OCI-LY1 (cell line): ENCODE results near the gene TMEM37.

Experiments used
- EZH2 ChIP-seq: fragments of 200-600 bp; sonication (generic), shearing (Covaris generic); IDR thresholded peaks from 2 replicates; pipeline ENCODE4 v1.8.0; 2017; ENCODE audit warnings: borderline replicate concordance, mixed run types, mild to moderate bottlenecking, antibody characterized with exemption, low read length, moderate library complexity, mixed read lengths
- TF ChIP-seq, protein P1 (sequence below): fragments of 200-600 bp; sonication (generic), shearing (Covaris generic); IDR thresholded peaks from 2 replicates; pipeline ENCODE4 v1.5.1; 2017; ENCODE audit warnings: mild to moderate bottlenecking, antibody characterized with exemption, low read length, moderate library complexity, mixed read lengths

DNA sequence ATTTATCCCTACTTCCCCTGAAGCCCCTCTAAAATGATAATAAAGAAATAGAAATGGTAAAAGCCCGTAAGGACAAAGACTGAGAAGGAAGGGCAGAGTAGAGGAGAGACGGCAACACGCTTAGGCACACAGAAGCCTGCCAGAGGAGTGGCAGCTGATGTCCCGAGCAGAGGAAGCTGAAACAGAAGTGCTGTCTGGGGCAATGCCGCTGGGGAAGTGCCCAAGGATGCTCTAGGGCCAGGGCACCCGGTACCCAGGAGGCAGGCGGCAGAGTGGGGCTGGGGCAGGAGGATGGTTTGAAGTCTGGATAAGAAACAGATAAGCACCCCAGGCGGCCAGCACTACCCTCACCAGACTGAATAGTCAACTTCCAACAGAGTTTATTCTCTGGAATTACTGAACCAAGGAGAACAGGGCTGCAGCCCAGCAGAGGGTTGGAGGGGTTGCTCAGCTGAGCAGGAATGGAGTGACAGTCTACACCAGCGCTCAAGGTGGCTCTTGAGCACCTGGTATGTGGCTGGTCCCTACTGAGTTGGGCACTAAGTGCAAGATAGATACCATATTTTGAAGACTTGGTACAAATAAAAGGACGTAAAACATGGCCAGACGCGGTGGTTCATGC lies 22.4 kb downstream of the TMEM37 start:
- TF ChIP-seq, protein P1, sequence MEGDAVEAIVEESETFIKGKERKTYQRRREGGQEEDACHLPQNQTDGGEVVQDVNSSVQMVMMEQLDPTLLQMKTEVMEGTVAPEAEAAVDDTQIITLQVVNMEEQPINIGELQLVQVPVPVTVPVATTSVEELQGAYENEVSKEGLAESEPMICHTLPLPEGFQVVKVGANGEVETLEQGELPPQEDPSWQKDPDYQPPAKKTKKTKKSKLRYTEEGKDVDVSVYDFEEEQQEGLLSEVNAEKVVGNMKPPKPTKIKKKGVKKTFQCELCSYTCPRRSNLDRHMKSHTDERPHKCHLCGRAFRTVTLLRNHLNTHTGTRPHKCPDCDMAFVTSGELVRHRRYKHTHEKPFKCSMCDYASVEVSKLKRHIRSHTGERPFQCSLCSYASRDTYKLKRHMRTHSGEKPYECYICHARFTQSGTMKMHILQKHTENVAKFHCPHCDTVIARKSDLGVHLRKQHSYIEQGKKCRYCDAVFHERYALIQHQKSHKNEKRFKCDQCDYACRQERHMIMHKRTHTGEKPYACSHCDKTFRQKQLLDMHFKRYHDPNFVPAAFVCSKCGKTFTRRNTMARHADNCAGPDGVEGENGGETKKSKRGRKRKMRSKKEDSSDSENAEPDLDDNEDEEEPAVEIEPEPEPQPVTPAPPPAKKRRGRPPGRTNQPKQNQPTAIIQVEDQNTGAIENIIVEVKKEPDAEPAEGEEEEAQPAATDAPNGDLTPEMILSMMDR: no peak
- TF ChIP-seq EZH2: no peak
